HepG2 (cell line): Measurements from ENCODE around the gene TMEM170B. TPM values are rescaled to one million over a fixed set of nuclear protein-coding genes. Genes with fewer than 3 reads are reported as not detected.

Experiments
- ATAC-seq: fragments of 200-7000 bp; cut with Tn5 transposase; 3 replicates; pipeline ENCODE4 v1.9.1; 2020; ENCODE audit warnings: mild to moderate bottlenecking, moderate library complexity
- BruUV-seq: library from RNA; stranded (reverse); fragments of 400-500 nt; replicated peaks from 2 replicates; lab custom pipeline; 2021; lab: Mats Ljungman, UMichigan
- CTCF ChIA-PET: fragments of 300-600 bp; formaldehyde crosslinking; extraction: SDS; loops from one replicate; lab custom pipeline; 2021; ENCODE audit warnings: low total read pairs, inconsistent platforms, low intra/inter-chr PET ratio; lab: Yijun Ruan, JAX
- POLR2A ChIA-PET: fragments of 350-600 bp; sonication (Branson Sonifier 250); formaldehyde crosslinking; loops from one replicate; lab custom pipeline; 2020; ENCODE audit warnings: antibody characterized with exemption, inconsistent platforms; lab: Yijun Ruan, JAX
- DNase-seq: peaks from one replicate; pipeline ENCODE4 v3.0.0-alpha.2; 2015; ENCODE audit warnings: low spot score
- FAIRE-seq: peaks from 3 replicates; lab custom pipeline; 2011; peaks lifted over from hg19 to GRCh38; lab: Jason Lieb, UNC
- H2AFZ ChIP-seq: one replicate; pipeline ENCODE4 v1.6.1; 2011; ENCODE audit warnings: low read length, inconsistent platforms
- H3K27ac ChIP-seq: fragments of 300-600 bp; 3 replicates; pipeline ENCODE4 v1.8.0; 2011; ENCODE audit warnings: mixed run types, mild to moderate bottlenecking, mixed read lengths, low read length, inconsistent platforms; ENCODE audit not compliant: insufficient read depth; ENCODE audit errors: extremely low read length
- H3K27me3 ChIP-seq, 2 experiments: fragments of 200-600 bp in 1 of 2; 2 replicates in 1 of 2; 3 replicates in 1 of 2; pipeline versions ENCODE4 v1.6.0 to v1.8.0; 2011; ENCODE audit warnings: low read length in 2 of 2, mild to moderate bottlenecking in 2 of 2, moderate library complexity in 2 of 2, inconsistent platforms in 1 of 2; ENCODE audit not compliant: insufficient read depth in 2 of 2, control insufficient read depth in 1 of 2
- H3K36me3 ChIP-seq, 2 experiments: fragments of 200-600 bp in 1 of 2; replicated peaks in 1 of 2; 2 replicates in 1 of 2; 3 replicates in 1 of 2; pipeline versions ENCODE4 v1.5.1 to v1.8.0; 2011; ENCODE audit warnings: low read length in 2 of 2, inconsistent platforms in 1 of 2; ENCODE audit not compliant: insufficient read depth in 2 of 2, control insufficient read depth in 1 of 2
- H3K4me1 ChIP-seq: 2 replicates; pipeline ENCODE4 v1.5.1; 2012; ENCODE audit warnings: low read length, inconsistent platforms; ENCODE audit not compliant: insufficient read depth
- H3K4me2 ChIP-seq: 2 replicates; pipeline ENCODE4 v1.6.0; 2011; ENCODE audit warnings: low read depth, low read length, inconsistent platforms
- H3K4me3 ChIP-seq, 3 experiments: fragments of 200-600 bp in 1 of 3; sonication (generic), shearing (Covaris generic) in 1 of 3; replicated peaks in 1 of 3; 2 replicates each; pipeline ENCODE4 v1.5.1; 2011 to 2016; ENCODE audit warnings: low read length in 3 of 3, inconsistent platforms in 2 of 3, low read depth in 2 of 3, mild to moderate bottlenecking in 2 of 3, control low read depth in 1 of 3, mixed read lengths in 1 of 3; ENCODE audit not compliant: insufficient read depth in 1 of 3
- H3K79me2 ChIP-seq: one replicate; pipeline ENCODE4 v1.6.1; 2011; ENCODE audit warnings: low read length, inconsistent platforms; ENCODE audit not compliant: insufficient read depth
- H3K9ac ChIP-seq: 2 replicates; pipeline ENCODE4 v1.6.0; 2011; ENCODE audit warnings: mild to moderate bottlenecking, low read depth, low read length, inconsistent platforms; ENCODE audit not compliant: insufficient read depth
- H3K9me3 ChIP-seq: 2 replicates; pipeline ENCODE4 v1.5.1; 2012; ENCODE audit warnings: mild to moderate bottlenecking, low read length
- H4K20me1 ChIP-seq: 2 replicates; pipeline ENCODE4 v1.6.0; 2011; ENCODE audit warnings: inconsistent platforms, mild to moderate bottlenecking, low read length, moderate library complexity; ENCODE audit not compliant: insufficient read depth
- CEBPB ChIP-seq: IDR thresholded peaks from 2 replicates; pipeline ENCODE4 v1.6.1; 2011; ENCODE audit warnings: low read depth, low read length, improper control_type of control experiment, borderline replicate concordance
- EZH2 ChIP-seq: conservative IDR thresholded peaks from 2 replicates; pipeline ENCODE4 v1.6.1; 2012; ENCODE audit warnings: mild to moderate bottlenecking, low read depth, low read length, moderate library complexity
- PPARG ChIP-seq: conservative IDR thresholded peaks from 2 replicates; pipeline ENCODE4 v1.6.1; 2016; ENCODE audit warnings: missing biosample characterization, missing genetic modification reagents
- ZMYM3 ChIP-seq: sonication (generic); formaldehyde crosslinking; IDR thresholded peaks from 2 replicates; pipeline ENCODE4 v1.5.1; 2020; ENCODE audit warnings: mild to moderate bottlenecking, missing genetic modification reagents
- ZNF17 ChIP-seq: sonication (generic); formaldehyde crosslinking; IDR thresholded peaks from 2 replicates; pipeline ENCODE4 v1.5.0; 2020; ENCODE audit warnings: mild to moderate bottlenecking, missing genetic modification reagents
- ZNF282 ChIP-seq: fragments of 450-650 bp; IDR thresholded peaks from 2 replicates; pipeline ENCODE4 v1.6.1; 2018; ENCODE audit not compliant: partially characterized antibody
- WGBS: methylation state at CpG from one replicate; pipeline ENCODE4 v1.1.6; 2017; ENCODE audit warnings: low lambda C conversion rate; 5-methylcytosine and 5-hydroxymethylcytosine counted together
- in situ Hi-C: cut with HindIII; loops from 2 replicates; pipeline ENCODE4 v1.10.0; 2017; ENCODE audit warnings: low pct_unique_long_range_greater_than_20kb; ENCODE audit not compliant: extremely low pct_ligation_motif_present
- intact Hi-C: fragments of 100-400 bp; cut with micrococcal nuclease; formaldehyde crosslinking; loops from one replicate; pipeline ENCODE4 v1.10.0; 2022; ENCODE audit not compliant: unreplicated experiment
- polyA plus RNA-seq, 8 experiments: library from polyadenylated mRNA; depleted of rRNA in 3 of 8; stranded (reverse) in 7 of 8; unstranded in 1 of 8; fragments of >200 nt; fragmentation: Illumina TruSeq in 4 of 8; extraction: Trizol in 4 of 8; gene quantifications; 2 replicates each; pipeline versions ENCODE4 v1.2.1 to v1.2.3, GENCODE V29; 2011 to 2016; ENCODE audit warnings: low read depth in 4 of 8, missing spikeins in 1 of 8, mixed read lengths in 1 of 8; ENCODE audit not compliant: insufficient read depth in 1 of 8
- total RNA-seq, 5 experiments: library from RNA; depleted of rRNA; stranded (reverse); fragments of >200 nt; fragmentation: Illumina TruSeq; extraction: Trizol; gene quantifications; 2 replicates each; pipeline ENCODE4 v1.2.3, GENCODE V29; 2016; ENCODE audit warnings: low read depth in 1 of 5
- TF ChIP-seq, protein P1 (sequence below): sonication (generic); formaldehyde crosslinking; IDR thresholded peaks from 2 replicates; pipeline ENCODE4 v1.4.0; 2020; ENCODE audit warnings: missing genetic modification reagents
- TF ChIP-seq, protein P2 (sequence below), 2 experiments: fragments of 450-650 bp in 1 of 2; sonication (generic) in 1 of 2; formaldehyde crosslinking; IDR thresholded peaks; 2 replicates each; pipeline versions ENCODE4 v1.5.0 to v1.8.0; 2020 to 2022; ENCODE audit warnings: mild to moderate bottlenecking in 1 of 2, missing genetic modification reagents in 1 of 2

TMEM170B gene
- total and polyA plus RNA-seq, 2 of the 13 experiments (the other 11 are each of a cell fraction or from before 2014, with no cell fraction given), result 3.3 to 9.4 TPM

DNA sequence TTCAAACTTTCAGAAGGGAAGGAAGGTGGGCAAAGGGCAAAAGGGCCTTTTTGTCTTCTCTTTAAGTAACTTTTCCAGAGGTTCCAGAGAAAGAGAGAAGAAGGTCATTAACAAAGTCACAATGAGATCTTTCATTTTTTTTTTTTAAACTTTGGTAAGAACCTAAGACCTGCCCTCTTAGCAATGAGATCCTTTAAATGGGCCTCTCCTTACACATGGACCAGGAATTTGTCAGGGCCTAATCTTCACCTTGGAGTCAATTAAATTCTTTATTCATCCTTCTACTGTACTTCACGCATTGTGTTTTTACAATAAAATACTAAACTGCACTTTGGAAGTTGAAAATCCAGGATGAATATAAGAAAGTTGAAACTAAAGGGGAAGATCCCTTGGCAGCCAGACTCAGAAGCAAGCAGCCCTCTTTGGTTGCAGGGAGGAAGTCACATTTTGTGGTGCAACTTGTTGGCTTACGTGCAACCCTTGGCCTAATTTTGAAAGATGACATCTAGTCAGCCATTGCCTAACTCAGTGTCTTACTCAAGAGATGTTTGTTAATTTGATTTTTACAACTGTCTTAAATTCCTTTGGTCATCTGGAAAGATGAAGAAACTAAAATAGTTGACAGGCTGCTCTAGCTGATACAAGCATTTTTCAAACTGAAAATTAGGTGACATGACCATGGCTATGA, 11.9 kb upstream of the TMEM170B start:
- WGBS, result 57% methylated on average over 2 of the region's 2 CpGs
- ATAC-seq, result no peak
- no peak for TF ChIP-seq ZMYM3 (CRISPR knock-in tag)
- 0 out of 2 replicates have a peak, but pooled peaks have one; percentile 53 for TF ChIP-seq PPARG (CRISPR knock-in tag)
- no peak for TF ChIP-seq EZH2
- TF ChIP-seq, protein P1, sequence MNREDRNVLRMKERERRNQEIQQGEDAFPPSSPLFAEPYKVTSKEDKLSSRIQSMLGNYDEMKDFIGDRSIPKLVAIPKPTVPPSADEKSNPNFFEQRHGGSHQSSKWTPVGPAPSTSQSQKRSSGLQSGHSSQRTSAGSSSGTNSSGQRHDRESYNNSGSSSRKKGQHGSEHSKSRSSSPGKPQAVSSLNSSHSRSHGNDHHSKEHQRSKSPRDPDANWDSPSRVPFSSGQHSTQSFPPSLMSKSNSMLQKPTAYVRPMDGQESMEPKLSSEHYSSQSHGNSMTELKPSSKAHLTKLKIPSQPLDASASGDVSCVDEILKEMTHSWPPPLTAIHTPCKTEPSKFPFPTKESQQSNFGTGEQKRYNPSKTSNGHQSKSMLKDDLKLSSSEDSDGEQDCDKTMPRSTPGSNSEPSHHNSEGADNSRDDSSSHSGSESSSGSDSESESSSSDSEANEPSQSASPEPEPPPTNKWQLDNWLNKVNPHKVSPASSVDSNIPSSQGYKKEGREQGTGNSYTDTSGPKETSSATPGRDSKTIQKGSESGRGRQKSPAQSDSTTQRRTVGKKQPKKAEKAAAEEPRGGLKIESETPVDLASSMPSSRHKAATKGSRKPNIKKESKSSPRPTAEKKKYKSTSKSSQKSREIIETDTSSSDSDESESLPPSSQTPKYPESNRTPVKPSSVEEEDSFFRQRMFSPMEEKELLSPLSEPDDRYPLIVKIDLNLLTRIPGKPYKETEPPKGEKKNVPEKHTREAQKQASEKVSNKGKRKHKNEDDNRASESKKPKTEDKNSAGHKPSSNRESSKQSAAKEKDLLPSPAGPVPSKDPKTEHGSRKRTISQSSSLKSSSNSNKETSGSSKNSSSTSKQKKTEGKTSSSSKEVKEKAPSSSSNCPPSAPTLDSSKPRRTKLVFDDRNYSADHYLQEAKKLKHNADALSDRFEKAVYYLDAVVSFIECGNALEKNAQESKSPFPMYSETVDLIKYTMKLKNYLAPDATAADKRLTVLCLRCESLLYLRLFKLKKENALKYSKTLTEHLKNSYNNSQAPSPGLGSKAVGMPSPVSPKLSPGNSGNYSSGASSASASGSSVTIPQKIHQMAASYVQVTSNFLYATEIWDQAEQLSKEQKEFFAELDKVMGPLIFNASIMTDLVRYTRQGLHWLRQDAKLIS (CRISPR knock-in tag), result no peak
- TF ChIP-seq ZNF282, result no peak
- TF ChIP-seq CEBPB, result peak; percentile 74
- no peak for TF ChIP-seq ZNF17 (CRISPR knock-in tag)
- TF ChIP-seq, protein P2, sequence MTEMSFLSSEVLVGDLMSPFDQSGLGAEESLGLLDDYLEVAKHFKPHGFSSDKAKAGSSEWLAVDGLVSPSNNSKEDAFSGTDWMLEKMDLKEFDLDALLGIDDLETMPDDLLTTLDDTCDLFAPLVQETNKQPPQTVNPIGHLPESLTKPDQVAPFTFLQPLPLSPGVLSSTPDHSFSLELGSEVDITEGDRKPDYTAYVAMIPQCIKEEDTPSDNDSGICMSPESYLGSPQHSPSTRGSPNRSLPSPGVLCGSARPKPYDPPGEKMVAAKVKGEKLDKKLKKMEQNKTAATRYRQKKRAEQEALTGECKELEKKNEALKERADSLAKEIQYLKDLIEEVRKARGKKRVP (CRISPR knock-in tag; IDR thresholded peaks at IDR 0.05), result 0 out of 4 replicates have a peak, but pooled peaks of 1 of the 2 experiments have one; percentile 24
- TF ChIP-seq, all 625 proteins: peak for 3
- H3K27me3 ChIP-seq, result peaks cover 0 to 5% of the 10 kb centered on the region in 2 experiments; a peak in 1 of 5 replicates
- no peak overlapping the region for H3K4me2 ChIP-seq
- in situ Hi-C loops, result no loop called here
- FAIRE-seq (peak; percentile 37), DNase-seq (no peak)
- no peaks in the 10 kb centered on the region for H3K36me3 ChIP-seq
- no peaks in the 10 kb centered on the region for H4K20me1 ChIP-seq
- no peak overlapping the region for H2AFZ ChIP-seq
- BruUV-seq, result no TSS peak
- ChIA-PET POLR2A (no interaction called here), CTCF (no interaction called here)
- H3K4me1 ChIP-seq, result no peaks in the 10 kb centered on the region
- H3K4me3 ChIP-seq, result no peak overlapping the region
- H3K9ac ChIP-seq, result no peak overlapping the region
- no peaks in the 10 kb centered on the region for H3K9me3 ChIP-seq
- H3K27ac ChIP-seq, result no peak overlapping the region
- no peaks in the 10 kb centered on the region for H3K79me2 ChIP-seq
- intact Hi-C loops, result no loop called here
